HL-60 (cell line): ENCODE data around the gene SPPL2C.

ENCODE experiments used
- DNase-seq, 2 experiments: peaks; one replicate each; pipeline ENCODE4 v3.0.0-alpha.2; 2010 to 2020; ENCODE audit warnings: low read depth in 1 of 2, low spot score in 1 of 2
- H3K27ac ChIP-seq: fragments of 250-450 bp; sonication (Bioruptor Pico); replicated peaks from 2 replicates; pipeline ENCODE4 v1.5.1; 2020; ENCODE audit warnings: mild to moderate bottlenecking, moderate library complexity
- H3K27me3 ChIP-seq: fragments of 250-450 bp; sonication (Bioruptor Pico); 2 replicates; pipeline ENCODE4 v1.5.1; 2021; ENCODE audit warnings: mild to moderate bottlenecking, moderate library complexity; ENCODE audit not compliant: insufficient read depth, poor library complexity, severe bottlenecking
- H3K4me3 ChIP-seq: replicated peaks from 2 replicates; pipeline ENCODE4 v1.5.1; 2011; ENCODE audit warnings: mild to moderate bottlenecking, control low read depth, low read length; ENCODE audit not compliant: insufficient read depth
- CTCF ChIP-seq: IDR thresholded peaks from one replicate; pipeline ENCODE4 v1.5.1; 2011; ENCODE audit warnings: low read length, control low read depth, inconsistent platforms; ENCODE audit not compliant: insufficient read depth
- GABPA ChIP-seq: IDR thresholded peaks from 2 replicates; pipeline ENCODE4 v1.6.1; 2012; ENCODE audit warnings: low read depth
- POLR2AphosphoS5 ChIP-seq: IDR thresholded peaks from 2 replicates; pipeline ENCODE4 v1.6.1; 2012; ENCODE audit warnings: low read depth
- REST ChIP-seq: IDR thresholded peaks from 2 replicates; pipeline ENCODE4 v1.6.1; 2012; ENCODE audit warnings: low read depth; ENCODE audit not compliant: insufficient replicate concordance
- SPI1 ChIP-seq: IDR thresholded peaks from 2 replicates; pipeline ENCODE4 v1.6.1; 2012; ENCODE audit warnings: low read depth, mild to moderate bottlenecking, borderline replicate concordance

Gene SPPL2C

GRCh38 chr17:45838751-45839295, 5.9 kb upstream of the SPPL2C start:
- no peak for DNase-seq
- H3K27me3 ChIP-seq: peaks cover 2% of the 10 kb centered on the region
- H3K27ac ChIP-seq: no peak overlapping the region
- no peak for TF ChIP-seq POLR2AphosphoS5
- TF ChIP-seq CTCF: no peak
- TF ChIP-seq GABPA: no peak
- no peak for TF ChIP-seq REST
- TF ChIP-seq SPI1: no peak
- H3K4me3 ChIP-seq: no peak overlapping the region

DNA sequence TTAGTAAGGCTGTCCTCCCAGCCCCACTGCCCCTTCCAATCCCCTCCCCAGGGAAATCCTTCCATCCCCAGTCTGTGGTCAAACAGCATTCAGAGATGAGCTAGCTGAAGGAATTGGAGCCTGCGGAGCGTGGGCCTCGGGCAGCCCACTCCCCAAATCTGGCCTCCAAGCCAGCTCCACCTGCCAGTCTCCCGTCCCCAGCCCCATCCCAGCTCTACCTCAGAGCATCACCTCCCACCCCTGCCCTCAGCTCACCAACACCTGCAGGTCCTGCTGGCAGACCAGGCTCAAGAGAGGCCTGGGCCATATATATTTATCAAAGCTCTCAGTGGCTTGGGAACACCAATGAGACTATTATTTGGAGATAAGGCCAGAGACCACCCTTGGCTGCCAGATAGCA, 5.2 kb upstream of the SPPL2C start:
- no peak for TF ChIP-seq CTCF
- TF ChIP-seq SPI1: no peak
- TF ChIP-seq POLR2AphosphoS5: no peak
- H3K27ac ChIP-seq: no peak overlapping the region
- H3K4me3 ChIP-seq: no peak overlapping the region
- peaks cover 2% of the 10 kb centered on the region for H3K27me3 ChIP-seq
- DNase-seq: no peak

- H3K27me3 ChIP-seq: peaks cover 2% of the 10 kb centered on the region
- no peak for DNase-seq
- H3K27ac ChIP-seq: no peak overlapping the region
- TF ChIP-seq SPI1 (no peak), REST (no peak), POLR2AphosphoS5 (no peak), CTCF (no peak)
- no peak overlapping the region for H3K4me3 ChIP-seq
Observed at GRCh38 chr17:45841186-45841585, 3.5 kb upstream of the SPPL2C start.

DNA sequence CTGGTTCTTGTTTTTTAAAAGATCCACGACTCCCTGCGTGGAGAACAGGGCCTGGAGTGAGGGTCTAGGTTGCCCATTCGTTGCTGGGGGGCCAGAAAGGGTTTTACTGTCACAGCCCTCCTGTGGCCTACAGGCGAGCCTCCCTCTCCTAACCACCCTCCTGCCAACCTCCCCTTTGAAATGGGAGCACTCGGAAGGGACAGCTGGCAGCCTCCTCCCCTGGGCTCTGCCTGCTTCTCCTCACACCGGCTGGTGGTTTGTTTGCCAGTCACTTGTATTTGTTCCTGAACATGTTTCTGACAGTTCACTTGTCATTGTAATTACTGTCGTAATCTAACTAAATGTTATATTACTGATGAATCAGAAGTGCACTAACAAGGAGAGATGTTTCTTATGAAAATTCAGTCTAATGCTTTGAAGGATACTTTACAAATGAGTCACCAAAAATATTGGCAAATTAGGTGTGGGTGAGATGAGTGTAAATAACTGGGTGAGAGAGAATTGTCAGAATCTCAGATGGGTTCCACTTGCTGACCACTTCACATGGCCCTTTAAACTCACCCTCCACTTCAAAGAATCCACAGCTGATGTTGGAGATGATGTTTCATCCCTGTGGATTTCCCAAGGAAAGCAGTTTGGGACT, 2.7 kb upstream of the SPPL2C start:
- DNase-seq: no peak
- Histone ChIP-seq H3K27ac (no peak overlapping the region), H3K4me3 (no peak overlapping the region), H3K27me3 (peaks cover 2% of the 10 kb centered on the region)
- TF ChIP-seq SPI1 (no peak), REST (no peak), POLR2AphosphoS5 (no peak), CTCF (no peak), GABPA (no peak)
